GM21825 (cell line): ENCODE data around the gene CRCP.

ENCODE experiments used
- ATAC-seq: cut with Tn5 transposase; IDR thresholded peaks from one replicate; pipeline ENCODE4 v1.9.1; 2021; ENCODE audit warnings: mild to moderate bottlenecking, moderate library complexity; ENCODE audit not compliant: unreplicated experiment

CRCP gene

GRCh38 chr7:66186991-66187390 lies 72.3 kb downstream of the CRCP start:
- ATAC-seq, result no peak

DNA sequence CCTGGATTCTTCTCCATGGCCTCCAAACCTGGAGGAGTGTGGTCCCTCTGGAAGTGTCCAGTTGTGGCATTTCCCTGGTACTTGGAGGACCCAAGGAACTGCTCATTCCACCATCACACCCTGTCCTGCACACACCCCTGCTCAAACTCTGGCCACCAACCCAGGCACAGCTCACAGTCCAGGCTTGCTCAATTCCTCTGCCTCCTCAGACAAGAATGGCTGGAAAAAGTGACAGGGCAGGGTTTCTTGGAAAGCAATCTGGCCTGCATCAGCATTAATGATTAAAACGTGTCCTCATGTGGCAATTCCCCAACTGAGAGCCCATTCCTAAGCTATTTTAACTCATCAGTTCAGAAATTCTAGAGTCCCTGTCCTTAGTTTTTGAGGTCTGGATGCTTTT lies 73.3 kb downstream of the CRCP start:
- ATAC-seq, result no peak

GRCh38 chr7:66188645-66189044 lies 74.0 kb downstream of the CRCP start:
- ATAC-seq, result no peak

- ATAC-seq, result no peak
These were observed 75.3 kb downstream of the CRCP start for GRCh38 chr7:66189695-66190503.

GRCh38 chr7:66190504-66190857 lies 75.8 kb downstream of the CRCP start:
- ATAC-seq, result no peak

DNA sequence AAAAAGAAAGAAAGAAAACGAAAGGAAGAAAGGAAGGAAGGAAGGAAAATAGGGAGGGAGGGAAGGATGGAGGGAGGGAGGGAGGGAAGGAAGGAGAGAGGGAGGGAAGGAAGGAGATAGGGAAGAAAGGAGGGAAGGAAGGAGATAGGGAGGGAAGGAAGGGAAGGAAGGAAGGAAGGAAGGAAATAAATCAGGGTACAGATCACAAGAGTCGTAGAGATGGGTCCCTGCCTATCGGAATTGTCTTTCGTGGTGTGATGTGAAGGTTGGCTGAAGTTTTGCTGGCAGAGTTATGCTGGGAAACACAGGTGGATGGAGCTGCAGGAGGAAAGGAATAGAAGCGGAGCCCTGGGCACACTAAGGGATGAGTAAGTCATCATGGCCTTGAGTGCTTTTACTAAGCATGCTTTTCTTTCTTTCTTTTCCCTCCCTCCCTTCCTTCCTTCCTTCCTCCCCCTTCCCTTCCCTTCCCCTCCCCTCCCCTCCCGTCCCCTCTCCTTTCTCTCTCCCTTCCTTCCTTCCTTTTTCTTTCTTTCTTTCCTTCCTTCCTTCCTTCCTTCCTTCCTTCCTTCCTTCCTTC lies 78.6 kb downstream of the CRCP start:
- no peak for ATAC-seq

DNA sequence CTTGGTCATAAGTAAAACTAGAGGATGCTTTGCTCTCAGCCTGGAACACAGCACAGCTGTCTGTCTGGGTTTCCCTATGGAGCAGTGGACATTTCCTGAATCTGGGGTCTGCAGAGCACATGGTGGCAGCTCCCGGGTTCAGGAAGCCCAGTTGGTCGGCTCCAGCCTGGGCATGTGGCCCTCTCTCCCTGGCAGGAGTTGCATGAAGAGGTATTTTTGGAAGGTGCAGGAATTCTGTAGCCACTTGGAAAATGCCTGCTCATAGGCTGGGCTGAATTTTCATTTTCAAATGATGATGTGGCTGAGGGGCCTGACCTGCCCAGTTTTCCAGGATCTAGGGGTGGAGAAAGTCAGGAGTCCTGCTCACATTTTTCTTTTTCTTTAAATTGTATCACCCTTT lies 83.8 kb downstream of the CRCP start:
- ATAC-seq, result no peak

GRCh38 chr7:66198956-66199355 lies 84.3 kb downstream of the CRCP start:
- no peak for ATAC-seq

- ATAC-seq, result no peak
These were observed 87.8 kb downstream of the CRCP start for GRCh38 chr7:66202441-66202840.
